Fibroblast of mammary gland (primary cell): ENCODE results near the gene TMIGD2.
"Not testable (repeated sequence)": the region's sequence is repeated elsewhere in the genome, so short reads cannot be mapped to it uniquely, and the experiment has no call there.

Experiments used
- DNase-seq: peaks from one replicate; pipeline ENCODE4 v3.0.0-alpha.2; 2010; ENCODE audit warnings: low read depth
- H3K4me3 ChIP-seq: 2 replicates; pipeline ENCODE4 v1.5.1; 2011; ENCODE audit warnings: low read depth, mild to moderate bottlenecking, low read length, moderate library complexity; ENCODE audit not compliant: control insufficient read depth
- TF ChIP-seq, protein P1 (sequence below): conservative IDR thresholded peaks from 2 replicates; pipeline ENCODE4 v1.5.1; 2011; ENCODE audit warnings: low read depth, low read length, inconsistent platforms; ENCODE audit not compliant: control insufficient read depth, insufficient read depth

Gene TMIGD2

DNA sequence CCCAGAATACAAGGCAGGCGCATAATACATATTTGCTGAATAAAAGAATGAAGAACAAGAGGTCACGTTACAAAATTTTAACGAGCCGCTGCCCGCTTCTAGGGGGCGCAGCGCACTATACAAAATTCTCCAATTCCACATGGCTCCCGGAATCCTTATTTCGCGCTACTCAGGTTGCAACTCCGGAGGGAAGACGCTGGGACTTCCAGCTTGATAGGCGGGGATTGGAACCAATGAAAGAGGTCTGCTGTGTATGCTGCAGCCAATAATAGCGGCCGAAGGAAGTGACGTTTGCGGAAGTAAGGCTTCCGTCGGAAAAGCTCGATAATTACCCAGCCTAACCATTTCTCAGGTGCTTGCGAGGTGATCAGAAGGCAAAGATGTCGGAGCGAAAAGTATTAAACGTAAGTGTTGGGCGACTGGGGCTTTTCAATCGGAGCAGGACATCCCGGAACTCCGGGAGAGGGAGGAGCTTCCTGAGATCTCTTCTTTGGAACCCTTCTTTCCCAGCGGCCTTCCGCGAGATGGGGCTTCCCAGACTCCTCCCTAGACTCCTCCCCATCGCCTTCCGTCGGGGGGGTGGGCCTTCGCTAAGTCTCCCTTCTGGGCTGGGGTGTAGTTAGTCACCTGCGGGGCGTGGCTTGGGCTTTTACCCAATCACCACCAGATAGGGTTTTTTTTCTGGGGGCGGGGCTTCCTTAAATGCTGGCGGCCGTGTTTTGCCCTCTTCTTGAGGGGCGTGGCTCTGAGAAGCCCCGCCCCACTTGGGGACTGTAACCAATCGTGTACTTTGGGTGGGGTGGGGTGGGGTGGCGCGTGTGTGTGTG is 55.2 kb downstream of the TMIGD2 start, which contains the start of gene YJU2:
Gene YJU2 (plus strand): TSS at position 314 of the 827 bp plus-strand sequence. CDS start 67 bp downstream, at position 381.
- peak; percentile 99 for DNase-seq

DNA sequence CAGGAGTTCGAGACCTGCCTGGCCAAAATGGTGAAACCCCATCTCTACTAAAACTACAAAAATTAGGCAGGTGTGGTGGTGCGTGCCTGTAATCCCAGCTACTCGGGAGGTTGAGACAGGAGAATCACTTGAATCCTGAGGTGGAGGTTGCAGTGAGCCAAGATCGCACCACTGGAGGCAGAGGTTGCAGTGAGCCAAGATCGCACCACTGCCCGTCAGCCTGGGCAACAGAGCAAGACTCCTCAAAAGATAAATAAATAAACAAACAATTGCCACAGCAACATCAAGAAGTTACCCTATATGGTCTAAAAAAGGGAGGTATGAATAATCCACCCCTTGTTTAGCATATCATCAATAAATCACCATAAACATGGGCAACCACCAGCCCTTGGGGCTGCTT is 56.3 kb downstream of the TMIGD2 start:
- DNase-seq, H3K4me3 ChIP-seq: not testable (repeated sequence)

More for the DNA sequence above, 55.2 kb downstream of the TMIGD2 start, which contains the start of gene YJU2:
- TF ChIP-seq, protein P1, sequence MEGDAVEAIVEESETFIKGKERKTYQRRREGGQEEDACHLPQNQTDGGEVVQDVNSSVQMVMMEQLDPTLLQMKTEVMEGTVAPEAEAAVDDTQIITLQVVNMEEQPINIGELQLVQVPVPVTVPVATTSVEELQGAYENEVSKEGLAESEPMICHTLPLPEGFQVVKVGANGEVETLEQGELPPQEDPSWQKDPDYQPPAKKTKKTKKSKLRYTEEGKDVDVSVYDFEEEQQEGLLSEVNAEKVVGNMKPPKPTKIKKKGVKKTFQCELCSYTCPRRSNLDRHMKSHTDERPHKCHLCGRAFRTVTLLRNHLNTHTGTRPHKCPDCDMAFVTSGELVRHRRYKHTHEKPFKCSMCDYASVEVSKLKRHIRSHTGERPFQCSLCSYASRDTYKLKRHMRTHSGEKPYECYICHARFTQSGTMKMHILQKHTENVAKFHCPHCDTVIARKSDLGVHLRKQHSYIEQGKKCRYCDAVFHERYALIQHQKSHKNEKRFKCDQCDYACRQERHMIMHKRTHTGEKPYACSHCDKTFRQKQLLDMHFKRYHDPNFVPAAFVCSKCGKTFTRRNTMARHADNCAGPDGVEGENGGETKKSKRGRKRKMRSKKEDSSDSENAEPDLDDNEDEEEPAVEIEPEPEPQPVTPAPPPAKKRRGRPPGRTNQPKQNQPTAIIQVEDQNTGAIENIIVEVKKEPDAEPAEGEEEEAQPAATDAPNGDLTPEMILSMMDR: peak; percentile 47
- peak within 1 kb of the TSS; percentile 98 for H3K4me3 ChIP-seq
